ENCODE data around the gene TNS4.

DNA sequence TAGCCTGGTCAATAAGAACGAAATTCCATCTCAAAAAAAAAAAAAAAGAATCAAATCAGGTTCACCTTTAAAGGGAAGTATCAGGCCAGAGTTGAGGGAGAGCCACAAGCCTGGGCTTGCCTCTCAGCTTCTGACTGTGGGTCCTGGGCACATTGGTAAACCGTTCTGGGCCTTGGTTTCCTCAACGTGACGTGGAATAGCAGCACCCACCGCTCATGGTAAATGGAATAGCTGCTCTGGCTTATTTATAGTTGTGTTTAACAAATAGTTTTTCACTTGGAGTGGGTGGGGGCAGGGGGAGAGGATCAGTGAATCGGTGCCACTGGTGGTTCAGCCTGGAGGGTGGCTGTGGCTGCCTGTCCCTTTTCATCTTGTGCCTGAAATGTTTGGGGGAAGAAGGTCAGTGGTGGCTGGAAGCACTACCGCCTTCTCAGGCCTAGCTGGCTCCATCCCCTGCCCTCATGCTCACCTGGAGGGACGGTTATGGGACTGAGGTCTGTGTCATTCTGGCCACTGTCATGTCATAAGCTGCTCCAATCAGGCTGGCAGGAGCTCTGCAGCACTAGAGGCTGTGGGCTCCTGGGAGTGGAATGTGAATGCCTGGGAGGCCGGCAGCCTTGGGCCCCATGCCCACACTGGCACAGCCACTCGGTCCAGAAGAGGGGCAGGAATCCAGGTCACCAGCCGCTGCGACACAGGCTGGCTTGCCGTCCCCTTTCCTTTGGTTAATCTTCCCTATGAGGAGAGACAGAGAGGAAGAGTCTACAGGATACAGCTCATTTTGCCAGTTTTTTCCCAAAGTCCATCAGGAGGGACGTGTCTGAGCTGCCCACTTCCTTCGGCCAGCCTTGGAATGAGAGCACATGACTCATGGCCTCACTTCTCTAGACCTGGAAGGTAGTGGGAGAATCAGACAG, 36.9 kb upstream of the TNS4 start:
- TF ChIP-seq, protein P1, sequence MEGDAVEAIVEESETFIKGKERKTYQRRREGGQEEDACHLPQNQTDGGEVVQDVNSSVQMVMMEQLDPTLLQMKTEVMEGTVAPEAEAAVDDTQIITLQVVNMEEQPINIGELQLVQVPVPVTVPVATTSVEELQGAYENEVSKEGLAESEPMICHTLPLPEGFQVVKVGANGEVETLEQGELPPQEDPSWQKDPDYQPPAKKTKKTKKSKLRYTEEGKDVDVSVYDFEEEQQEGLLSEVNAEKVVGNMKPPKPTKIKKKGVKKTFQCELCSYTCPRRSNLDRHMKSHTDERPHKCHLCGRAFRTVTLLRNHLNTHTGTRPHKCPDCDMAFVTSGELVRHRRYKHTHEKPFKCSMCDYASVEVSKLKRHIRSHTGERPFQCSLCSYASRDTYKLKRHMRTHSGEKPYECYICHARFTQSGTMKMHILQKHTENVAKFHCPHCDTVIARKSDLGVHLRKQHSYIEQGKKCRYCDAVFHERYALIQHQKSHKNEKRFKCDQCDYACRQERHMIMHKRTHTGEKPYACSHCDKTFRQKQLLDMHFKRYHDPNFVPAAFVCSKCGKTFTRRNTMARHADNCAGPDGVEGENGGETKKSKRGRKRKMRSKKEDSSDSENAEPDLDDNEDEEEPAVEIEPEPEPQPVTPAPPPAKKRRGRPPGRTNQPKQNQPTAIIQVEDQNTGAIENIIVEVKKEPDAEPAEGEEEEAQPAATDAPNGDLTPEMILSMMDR (conservative IDR thresholded peaks at IDR 0.05 in 1 of 2, IDR thresholded peaks at IDR 0.05 in 1 of 2; ENCODE audit: low read depth in 1 of 2, low read length in 2 of 2), result no peak
- TF ChIP-seq EZH2 (IDR thresholded peaks at IDR 0.05; ENCODE audit: low read length, missing control alignments), result no peak

All from fibroblast of lung (primary cell).